Measurements from ENCODE around the gene AGXT2.

GRCh38 chr5:35002459-35002858, 45.3 kb downstream of the AGXT2 start:
- TF ChIP-seq CTCF (IDR thresholded peaks at IDR 0.05; ENCODE audit: low read length) (no peak), EZH2phosphoT487 (IDR thresholded peaks at IDR 0.05; ENCODE audit: low read length) (no peak)

Data from MM.1S (cell line).